C4-2B (cell line): ENCODE results near the gene SRBD1.

Experiments used
- H3K27ac ChIP-seq: fragments of 450-650 bp; 2 replicates; pipeline ENCODE4 v1.5.1; 2017
- CTCF ChIP-seq: fragments of 450-650 bp; conservative IDR thresholded peaks from 2 replicates; pipeline ENCODE4 v1.5.1; 2017; ENCODE audit warnings: mild to moderate bottlenecking
- ZFX ChIP-seq: fragments of 450-650 bp; IDR thresholded peaks from 2 replicates; pipeline ENCODE4 v1.6.1; 2017

Gene SRBD1

GRCh38 chr2:45607701-45608100 is 3.4 kb downstream of the SRBD1 start:
- no peak overlapping the region for H3K27ac ChIP-seq
- TF ChIP-seq CTCF (peak; percentile 64), ZFX (no peak)

GRCh38 chr2:45606796-45607195 is 4.3 kb downstream of the SRBD1 start:
- H3K27ac ChIP-seq: no peak overlapping the region
- TF ChIP-seq ZFX: no peak
- no peak for TF ChIP-seq CTCF

DNA sequence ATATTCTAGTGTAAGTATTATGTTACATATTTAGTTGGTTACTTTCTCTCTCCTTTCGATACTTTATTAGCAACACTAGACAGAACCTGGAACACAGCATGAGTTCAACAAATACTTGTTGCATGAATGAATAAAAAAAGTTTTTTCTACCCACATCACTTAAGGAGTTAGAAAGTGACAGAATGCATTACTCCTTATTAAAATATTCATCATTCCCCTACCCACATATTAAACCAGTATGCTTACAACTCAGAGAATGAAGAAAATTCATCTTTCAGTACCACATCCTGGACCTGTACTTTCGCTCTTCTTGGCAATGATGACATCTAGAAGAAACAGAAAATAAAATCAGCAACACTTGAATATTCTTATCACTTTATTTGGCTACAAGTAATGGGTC is 6.0 kb downstream of the SRBD1 start:
- H3K27ac ChIP-seq: no peak overlapping the region
- no peak for TF ChIP-seq CTCF
- TF ChIP-seq ZFX: no peak

GRCh38 chr2:45602624-45603023 is 8.4 kb downstream of the SRBD1 start:
- H3K27ac ChIP-seq: no peak overlapping the region
- TF ChIP-seq CTCF (no peak), ZFX (no peak)

DNA sequence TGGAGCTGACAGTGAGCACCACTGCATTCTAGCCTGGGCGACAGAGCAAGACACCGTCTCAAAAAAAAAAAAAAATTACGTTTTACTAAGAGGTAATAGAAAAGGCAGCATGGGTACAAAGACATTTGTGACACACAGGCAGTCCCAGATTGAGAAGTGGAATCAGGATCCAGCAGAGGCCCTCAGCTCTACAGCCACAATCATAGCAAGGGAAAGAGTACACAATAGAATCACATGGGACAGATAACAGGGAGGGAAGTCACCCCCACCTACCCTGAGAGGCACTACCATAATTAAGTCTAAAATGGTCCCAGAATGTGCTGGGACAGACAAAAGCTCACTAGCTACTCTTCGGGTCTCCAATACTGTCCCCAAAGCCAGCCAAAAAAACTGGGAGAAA is 12.5 kb downstream of the SRBD1 start:
- TF ChIP-seq CTCF (no peak), ZFX (no peak)

GRCh38 chr2:45596761-45597160 is 14.3 kb downstream of the SRBD1 start:
- no peak for TF ChIP-seq CTCF
- no peak for TF ChIP-seq ZFX
- no peak overlapping the region for H3K27ac ChIP-seq

More for the DNA sequence above, 12.5 kb downstream of the SRBD1 start:
- no peak overlapping the region for H3K27ac ChIP-seq

DNA sequence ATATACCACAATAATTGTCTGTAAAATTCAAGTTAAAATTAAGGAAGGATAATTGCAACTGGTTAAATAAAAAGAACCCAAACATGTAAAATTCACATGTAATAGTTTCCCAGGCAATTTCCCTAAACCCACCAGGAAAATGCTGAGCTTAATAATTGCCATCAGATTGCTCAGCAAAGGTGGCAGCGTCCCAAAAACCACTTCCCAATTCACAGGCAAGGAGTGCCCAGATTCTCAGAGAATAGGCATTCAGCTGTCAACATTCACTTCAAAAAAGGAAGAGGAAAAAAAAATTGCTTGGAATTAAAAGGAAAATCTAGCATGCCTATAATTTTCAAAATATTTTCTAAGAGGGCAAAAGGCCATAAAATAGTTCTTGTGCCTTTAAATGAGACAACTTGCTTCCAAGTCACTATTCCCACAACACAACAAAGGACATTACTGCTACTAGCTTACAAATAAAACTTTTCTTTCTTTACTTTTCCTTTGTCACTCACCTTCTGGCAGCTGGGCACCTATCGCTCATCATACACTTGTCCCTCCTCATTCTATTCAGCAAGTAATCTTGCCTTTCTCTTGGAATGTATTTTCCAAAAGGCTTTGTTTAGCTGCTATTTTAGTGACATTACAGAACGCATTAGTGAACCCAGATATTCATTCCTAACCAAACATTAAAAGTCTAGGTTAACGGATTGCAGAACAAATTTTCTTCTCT is 15.2 kb downstream of the SRBD1 start:
- no peak overlapping the region for H3K27ac ChIP-seq
- no peak for TF ChIP-seq ZFX
- TF ChIP-seq CTCF: no peak
